Hematopoietic multipotent progenitor cell treated with erythropoietin and hydrocortisone succinate and interleukin-3 and kit ligand, for 8 days (in vitro differentiated cells): Measurements from ENCODE around the gene TP63.

Experiments used
- DNase-seq: peaks from one replicate; pipeline ENCODE4 v3.0.0-alpha.2; 2015

TP63 gene

GRCh38 chr3:189883113-189883753 is 252.0 kb downstream of the TP63 start:
- DNase-seq, result no peak

GRCh38 chr3:189890496-189890895 is 259.3 kb downstream of the TP63 start:
- DNase-seq, result peak; percentile 63

GRCh38 chr3:189896533-189896932 is 265.3 kb downstream of the TP63 start:
- DNase-seq, result no peak

- no peak for DNase-seq
Observed at GRCh38 chr3:189897406-189897805, 266.2 kb downstream of the TP63 start.

- DNase-seq, result no peak
Observed at GRCh38 chr3:189898559-189899153, 267.5 kb downstream of the TP63 start.

GRCh38 chr3:189899186-189899585 is 268.0 kb downstream of the TP63 start:
- DNase-seq, result no peak

GRCh38 chr3:189900578-189900977 is 269.4 kb downstream of the TP63 start:
- DNase-seq, result no peak

- DNase-seq, result no peak
Observed at GRCh38 chr3:189901481-189901880, 270.3 kb downstream of the TP63 start.

GRCh38 chr3:189902230-189903186 is 271.3 kb downstream of the TP63 start:
- no peak for DNase-seq

- no peak for DNase-seq
Observed at GRCh38 chr3:189903562-189904250, 272.5 kb downstream of the TP63 start.

- no peak for DNase-seq
Observed at GRCh38 chr3:189907803-189908202, 276.6 kb downstream of the TP63 start.

- no peak for DNase-seq
Observed at GRCh38 chr3:189908646-189909045, 277.5 kb downstream of the TP63 start.

- DNase-seq, result no peak
Observed at GRCh38 chr3:189909139-189909538, 277.9 kb downstream of the TP63 start.

GRCh38 chr3:189909573-189909972 is 278.4 kb downstream of the TP63 start:
- DNase-seq, result no peak

- no peak for DNase-seq
Observed at GRCh38 chr3:189911001-189911400, 279.8 kb downstream of the TP63 start.

GRCh38 chr3:189914799-189915198 is 283.6 kb downstream of the TP63 start:
- no peak for DNase-seq

GRCh38 chr3:189921770-189922169 is 290.6 kb downstream of the TP63 start:
- no peak for DNase-seq

GRCh38 chr3:189927975-189928895 is 297.0 kb downstream of the TP63 start:
- DNase-seq, result no peak

- no peak for DNase-seq
Observed at GRCh38 chr3:189936201-189936945, 305.2 kb downstream of the TP63 start.

- DNase-seq, result no peak
Observed at GRCh38 chr3:189937302-189938127, 306.3 kb downstream of the TP63 start.
